Thymus (tissue), 11 donors: Measurements from ENCODE around the gene SLCO3A1. TPM values are rescaled to one million over a fixed set of nuclear protein-coding genes. Genes with fewer than 3 reads are reported as not detected.

Source experiments
- DNase-seq, 9 donors: peaks; one replicate each; pipeline ENCODE4 v3.0.0-alpha.2; 2013; ENCODE audit warnings: low spot score in 9 of 9, low read depth in 6 of 9, missing footprints in 1 of 9
- H3K27ac ChIP-seq, 2 donors: one replicate each; pipeline ENCODE4 v1.5.1; 2013; ENCODE audit warnings: control low read depth in 1 of 2, low read depth in 1 of 2, low read length in 1 of 2, mild to moderate bottlenecking in 1 of 2, moderate library complexity in 1 of 2
- H3K27me3 ChIP-seq, 2 donors: one replicate each; pipeline ENCODE4 v1.5.1; 2013; ENCODE audit warnings: low read length in 1 of 2; ENCODE audit not compliant: control insufficient read depth in 2 of 2, insufficient read depth in 1 of 2
- H3K36me3 ChIP-seq, 2 donors: one replicate each; pipeline ENCODE4 v1.5.1; 2013; ENCODE audit warnings: low read length in 1 of 2, mild to moderate bottlenecking in 1 of 2, moderate library complexity in 1 of 2; ENCODE audit not compliant: control insufficient read depth in 2 of 2, insufficient read depth in 2 of 2
- H3K4me1 ChIP-seq, 2 donors: one replicate each; pipeline ENCODE4 v1.5.1; 2013; ENCODE audit warnings: low read length in 2 of 2; ENCODE audit not compliant: control insufficient read depth in 2 of 2, insufficient read depth in 2 of 2
- H3K4me3 ChIP-seq, 2 donors: one replicate each; pipeline ENCODE4 v1.5.1; 2013; ENCODE audit warnings: low read length in 2 of 2, control low read depth in 1 of 2, mild to moderate bottlenecking in 1 of 2
- H3K9me3 ChIP-seq, 2 donors: one replicate each; pipeline ENCODE4 v1.5.1; 2013; ENCODE audit warnings: low read length in 1 of 2, mild to moderate bottlenecking in 1 of 2; ENCODE audit not compliant: control insufficient read depth in 2 of 2, insufficient read depth in 1 of 2
- WGBS: extraction: QIAGEN DNeasy Blood & Tissue Kit; methylation state at CpG from one replicate; pipeline ENCODE4 v1.1.7; 2013; 5-methylcytosine and 5-hydroxymethylcytosine counted together
- polyA plus RNA-seq: library from polyadenylated mRNA; stranded (reverse); fragments of 200-250 nt; gene quantifications from one replicate; pipeline ENCODE4 v1.2.3, GENCODE V29; 2013
- total RNA-seq: library from RNA; stranded (reverse); fragments of 120-200 nt; gene quantifications from one replicate; pipeline ENCODE4 v1.2.4, GENCODE V29; 2013
- donor health status: healthy.

SLCO3A1 gene
- total and polyA plus RNA-seq, 2 donors = 1.6 to 7.9 TPM

GRCh38 chr15:92170897-92171296, 317.4 kb downstream of the SLCO3A1 start:
- no peak overlapping the region for H3K4me3 ChIP-seq
- 91% methylated on average over 8 of the region's 8 CpGs for WGBS
- no peak for DNase-seq
- no peak overlapping the region for H3K27ac ChIP-seq
- H3K4me1 ChIP-seq = no peaks in the 10 kb centered on the region
- no peaks in the 10 kb centered on the region for H3K27me3 ChIP-seq
- no peaks in the 10 kb centered on the region for H3K9me3 ChIP-seq
- no peaks in the 10 kb centered on the region for H3K36me3 ChIP-seq

- no peak for DNase-seq
- no peaks in the 10 kb centered on the region for H3K9me3 ChIP-seq
- WGBS = 95% methylated on average over 4 of the region's 4 CpGs
- no peaks in the 10 kb centered on the region for H3K27me3 ChIP-seq
- no peak overlapping the region for H3K27ac ChIP-seq
- no peak overlapping the region for H3K4me3 ChIP-seq
- peaks cover 2 to 7% of the 10 kb centered on the region in 2 donors for H3K4me1 ChIP-seq
- H3K36me3 ChIP-seq = no peaks in the 10 kb centered on the region
Observed at GRCh38 chr15:92178911-92179310, 325.4 kb downstream of the SLCO3A1 start.

GRCh38 chr15:92184142-92184541, 330.6 kb downstream of the SLCO3A1 start:
- no peaks in the 10 kb centered on the region for H3K36me3 ChIP-seq
- peaks cover 7 to 18% of the 10 kb centered on the region in 2 donors for H3K4me1 ChIP-seq
- no peaks in the 10 kb centered on the region for H3K27me3 ChIP-seq
- 33% methylated on average over 3 of the region's 3 CpGs for WGBS
- no peak overlapping the region for H3K4me3 ChIP-seq
- H3K27ac ChIP-seq = no peak overlapping the region
- peak in 1 of 9 donors; percentile 41 for DNase-seq
- H3K9me3 ChIP-seq = no peaks in the 10 kb centered on the region

GRCh38 chr15:92184679-92185230, 331.2 kb downstream of the SLCO3A1 start:
- H3K4me1 ChIP-seq = peaks cover 7 to 18% of the 10 kb centered on the region in 2 donors
- no peak for DNase-seq
- H3K4me3 ChIP-seq = no peak overlapping the region
- H3K36me3 ChIP-seq = no peaks in the 10 kb centered on the region
- no peak overlapping the region for H3K27ac ChIP-seq
- no peaks in the 10 kb centered on the region for H3K27me3 ChIP-seq
- WGBS = 95% methylated on average over 8 of the region's 8 CpGs
- H3K9me3 ChIP-seq = no peaks in the 10 kb centered on the region

GRCh38 chr15:92187975-92188374, 334.5 kb downstream of the SLCO3A1 start:
- Histone ChIP-seq H3K27me3 (no peaks in the 10 kb centered on the region), H3K27ac (no peak overlapping the region), H3K36me3 (no peaks in the 10 kb centered on the region), H3K4me1 (peaks cover 7 to 18% of the 10 kb centered on the region in 2 donors), H3K4me3 (no peak overlapping the region), H3K9me3 (no peaks in the 10 kb centered on the region)
- 77% methylated on average over 4 of the region's 4 CpGs for WGBS
- no peak for DNase-seq

- no peak for DNase-seq
- H3K27ac ChIP-seq = no peak overlapping the region
- no peak overlapping the region for H3K4me3 ChIP-seq
- no peaks in the 10 kb centered on the region for H3K9me3 ChIP-seq
- WGBS = 97% methylated on average over 4 of the region's 4 CpGs
- H3K36me3 ChIP-seq = no peaks in the 10 kb centered on the region
- H3K4me1 ChIP-seq = peaks cover 3 to 9% of the 10 kb centered on the region in 2 donors
- H3K27me3 ChIP-seq = no peaks in the 10 kb centered on the region
Observed at GRCh38 chr15:92189166-92189565, 335.7 kb downstream of the SLCO3A1 start.

GRCh38 chr15:92195241-92195640, 341.7 kb downstream of the SLCO3A1 start:
- no peaks in the 10 kb centered on the region for H3K36me3 ChIP-seq
- H3K4me1 ChIP-seq = no peaks in the 10 kb centered on the region
- DNase-seq = no peak
- H3K27me3 ChIP-seq = no peaks in the 10 kb centered on the region
- 89% methylated on average over 2 of the region's 2 CpGs for WGBS
- no peak overlapping the region for H3K4me3 ChIP-seq
- H3K27ac ChIP-seq = no peak overlapping the region
- no peaks in the 10 kb centered on the region for H3K9me3 ChIP-seq

- 96% methylated on average over 4 of the region's 4 CpGs for WGBS
- Histone ChIP-seq H3K27me3 (no peaks in the 10 kb centered on the region), H3K36me3 (no peaks in the 10 kb centered on the region), H3K4me1 (no peaks in the 10 kb centered on the region), H3K27ac (no peak overlapping the region), H3K9me3 (no peaks in the 10 kb centered on the region), H3K4me3 (no peak overlapping the region)
- DNase-seq = no peak
Observed at GRCh38 chr15:92196342-92196741, 342.8 kb downstream of the SLCO3A1 start.

GRCh38 chr15:92197746-92198145, 344.2 kb downstream of the SLCO3A1 start:
- Histone ChIP-seq H3K36me3 (no peaks in the 10 kb centered on the region), H3K4me1 (no peaks in the 10 kb centered on the region), H3K27me3 (no peaks in the 10 kb centered on the region), H3K4me3 (no peak overlapping the region), H3K9me3 (no peaks in the 10 kb centered on the region), H3K27ac (no peak overlapping the region)
- WGBS = 94% methylated on average over 2 of the region's 2 CpGs
- DNase-seq = no peak
